Breast epithelium (tissue), 3 donors: ENCODE data around the gene HEATR5A.

Experiments
- CTCF ChIP-seq, 3 donors: fragments of 450-650 bp; IDR thresholded peaks; one replicate each; pipeline ENCODE4 v1.5.1; 2016 to 2017; ENCODE audit warnings: antibody characterized with exemption in 3 of 3, mild to moderate bottlenecking in 3 of 3, moderate library complexity in 3 of 3
- POLR2A ChIP-seq: fragments of 450-650 bp; IDR thresholded peaks from one replicate; pipeline ENCODE4 v1.6.1; 2016; ENCODE audit warnings: antibody characterized with exemption, mild to moderate bottlenecking, moderate library complexity
- POLR2AphosphoS5 ChIP-seq, 3 donors: sonication (generic); formaldehyde crosslinking; IDR thresholded peaks; one replicate each; pipeline ENCODE4 v1.6.1; 2017; ENCODE audit warnings: antibody characterized with exemption in 3 of 3

- TF ChIP-seq POLR2A (no peak), CTCF (IDR thresholded peaks at IDR 0.05) (no peak), POLR2AphosphoS5 (IDR thresholded peaks at IDR 0.05) (no peak)
Measured at GRCh38 chr14:31360919-31361662, 59.3 kb downstream of the HEATR5A start.
